NCI-H524 treated with DMSO at 0.1 percent for 48 hours (cell line): ENCODE results near the gene HCN2.
"Not testable (repeated sequence)": the region's sequence is repeated elsewhere in the genome, so short reads cannot be mapped to it uniquely, and the experiment has no call there.

Source experiments
- DNase-seq: peaks from one replicate; lab custom pipeline; 2025; lab: John Stamatoyannopoulos, UW

HCN2 gene

GRCh38 chr19:620166-620862 is 30.6 kb downstream of the HCN2 start:
- DNase-seq: no peak

- DNase-seq: not testable (repeated sequence)
Observed at GRCh38 chr19:621191-621590, 31.5 kb downstream of the HCN2 start.

GRCh38 chr19:621819-622218 is 32.1 kb downstream of the HCN2 start:
- no peak for DNase-seq

GRCh38 chr19:622666-623065 is 33.0 kb downstream of the HCN2 start:
- DNase-seq: no peak

GRCh38 chr19:623175-623916 is 33.7 kb downstream of the HCN2 start:
- DNase-seq: no peak

GRCh38 chr19:623974-624373 is 34.3 kb downstream of the HCN2 start:
- DNase-seq: no peak

- no peak for DNase-seq
Observed at GRCh38 chr19:624433-625109, 34.9 kb downstream of the HCN2 start.

GRCh38 chr19:625257-625656 is 35.6 kb downstream of the HCN2 start:
- no peak for DNase-seq

- DNase-seq: not testable (repeated sequence)
Observed at GRCh38 chr19:626566-626965, 36.9 kb downstream of the HCN2 start.

- DNase-seq: no peak
Observed at GRCh38 chr19:628168-628567, 38.5 kb downstream of the HCN2 start.

- DNase-seq: peak; percentile 19
Observed at GRCh38 chr19:629515-629914, 39.8 kb downstream of the HCN2 start.

- DNase-seq: no peak
Observed at GRCh38 chr19:629961-630714, 40.5 kb downstream of the HCN2 start.

- no peak for DNase-seq
Observed at GRCh38 chr19:632579-633067, 42.9 kb downstream of the HCN2 start.

GRCh38 chr19:633068-633785 is 43.5 kb downstream of the HCN2 start, which contains the start of gene POLRMT:
Gene POLRMT (minus strand): TSS chr19:633537. CDS start chr19:633512, 25 bp downstream.
- peak; percentile 89 for DNase-seq

GRCh38 chr19:633786-634639 is 44.3 kb downstream of the HCN2 start:
- DNase-seq: no peak

GRCh38 chr19:634975-635652 is 45.4 kb downstream of the HCN2 start:
- no peak for DNase-seq

GRCh38 chr19:638906-639252 is 49.2 kb downstream of the HCN2 start:
- no peak for DNase-seq

GRCh38 chr19:639253-640160 is 49.8 kb downstream of the HCN2 start, which contains the start of gene FGF22:
Gene FGF22 (plus strand): TSS chr19:639879. CDS start chr19:639926, 47 bp downstream.
- no peak for DNase-seq

GRCh38 chr19:640161-640558 is 50.5 kb downstream of the HCN2 start:
- DNase-seq: no peak
